ENCODE data around the gene OR8A1. TPM values are rescaled to one million over a fixed set of nuclear protein-coding genes. Genes with fewer than 3 reads are reported as not detected.
"Not testable (repeated sequence)": the region's sequence is repeated elsewhere in the genome, so short reads cannot be mapped to it uniquely, and the experiment has no call there.

The OR8A1 gene
- total RNA-seq, 2 donors from 2014 or later: not detected

DNA sequence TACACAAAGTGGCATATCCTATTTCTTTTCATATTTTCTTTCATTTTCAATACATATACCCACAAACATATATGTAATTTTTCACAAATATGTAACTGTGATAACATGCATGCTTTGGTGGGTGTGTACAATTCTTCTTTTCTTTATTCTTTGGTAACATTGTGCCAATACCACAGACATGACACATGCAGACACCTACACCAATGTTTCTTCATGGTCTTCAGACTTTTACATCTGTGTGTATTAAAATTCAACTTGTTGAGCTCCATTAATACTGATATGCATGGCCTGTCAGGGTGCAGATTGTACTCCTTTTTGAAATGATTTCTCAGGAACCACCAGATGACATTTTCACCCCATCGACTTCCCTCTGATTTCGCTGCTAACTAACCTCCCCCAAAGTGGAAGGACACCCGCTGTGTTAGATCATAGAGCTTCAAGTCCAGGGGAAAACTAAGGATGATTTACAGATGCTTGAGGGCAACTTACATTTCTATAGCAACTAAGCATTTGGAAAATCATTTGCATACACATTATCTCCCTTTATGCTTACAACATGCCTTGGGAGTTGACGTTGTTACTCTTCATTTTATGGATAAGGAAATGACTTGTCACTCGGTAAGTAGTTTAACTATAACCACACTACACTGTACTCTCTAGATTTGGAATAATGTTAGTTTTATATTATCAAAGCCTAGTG lies 31.0 kb downstream of the OR8A1 start:
- intact Hi-C loops (cut with DNase I): no loop called here
- no peak for DNase-seq (ENCODE audit: low spot score)
- Histone ChIP-seq H3K4me3 (no peak overlapping the region), H3K27me3 (replicated peaks; ENCODE audit: insufficient read depth) (no peaks in the 10 kb centered on the region), H3K9me3 (no peaks in the 10 kb centered on the region), H3K4me1 (replicated peaks) (no peaks in the 10 kb centered on the region), H3K36me3 (no peaks in the 10 kb centered on the region), H3K27ac (no peak overlapping the region)
- TF ChIP-seq POLR2A (IDR thresholded peaks at IDR 0.05) (no peak), POLR2AphosphoS5 (IDR thresholded peaks at IDR 0.05) (no peak)
- TF ChIP-seq, protein P1, sequence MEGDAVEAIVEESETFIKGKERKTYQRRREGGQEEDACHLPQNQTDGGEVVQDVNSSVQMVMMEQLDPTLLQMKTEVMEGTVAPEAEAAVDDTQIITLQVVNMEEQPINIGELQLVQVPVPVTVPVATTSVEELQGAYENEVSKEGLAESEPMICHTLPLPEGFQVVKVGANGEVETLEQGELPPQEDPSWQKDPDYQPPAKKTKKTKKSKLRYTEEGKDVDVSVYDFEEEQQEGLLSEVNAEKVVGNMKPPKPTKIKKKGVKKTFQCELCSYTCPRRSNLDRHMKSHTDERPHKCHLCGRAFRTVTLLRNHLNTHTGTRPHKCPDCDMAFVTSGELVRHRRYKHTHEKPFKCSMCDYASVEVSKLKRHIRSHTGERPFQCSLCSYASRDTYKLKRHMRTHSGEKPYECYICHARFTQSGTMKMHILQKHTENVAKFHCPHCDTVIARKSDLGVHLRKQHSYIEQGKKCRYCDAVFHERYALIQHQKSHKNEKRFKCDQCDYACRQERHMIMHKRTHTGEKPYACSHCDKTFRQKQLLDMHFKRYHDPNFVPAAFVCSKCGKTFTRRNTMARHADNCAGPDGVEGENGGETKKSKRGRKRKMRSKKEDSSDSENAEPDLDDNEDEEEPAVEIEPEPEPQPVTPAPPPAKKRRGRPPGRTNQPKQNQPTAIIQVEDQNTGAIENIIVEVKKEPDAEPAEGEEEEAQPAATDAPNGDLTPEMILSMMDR (IDR thresholded peaks at IDR 0.05): no peak
- 57% methylated on average over 5 of the region's 5 CpGs for WGBS

DNA sequence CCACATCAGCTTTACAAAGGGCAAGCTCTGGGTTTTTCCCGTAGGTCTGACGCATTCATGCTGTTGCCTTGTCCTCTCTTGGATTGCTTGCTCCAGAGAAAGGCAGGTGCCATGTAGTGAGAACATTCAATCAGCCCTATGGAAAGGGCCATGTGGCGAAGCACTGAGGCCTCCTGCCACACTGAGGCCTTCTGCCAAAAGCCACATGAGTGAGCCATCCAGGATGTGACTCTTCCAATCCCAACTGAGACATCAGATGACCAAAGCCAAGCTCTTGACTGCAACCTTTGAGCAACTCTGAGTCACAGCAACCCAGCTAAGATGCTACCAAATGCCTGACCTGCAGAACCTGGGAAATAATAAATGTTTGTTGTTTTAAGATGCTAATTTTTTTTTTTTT lies 32.4 kb downstream of the OR8A1 start:
- intact Hi-C loops (cut with DNase I): no loop called here
- Histone ChIP-seq H3K36me3 (no peaks in the 10 kb centered on the region), H3K4me3 (no peak overlapping the region), H3K27me3 (replicated peaks; ENCODE audit: insufficient read depth) (no peaks in the 10 kb centered on the region), H3K4me1 (replicated peaks) (no peaks in the 10 kb centered on the region), H3K27ac (no peak overlapping the region), H3K9me3 (no peaks in the 10 kb centered on the region)
- 83% methylated on average over 3 of the region's 3 CpGs for WGBS
- TF ChIP-seq POLR2AphosphoS5 (IDR thresholded peaks at IDR 0.05): no peak
- TF ChIP-seq, protein P1 (IDR thresholded peaks at IDR 0.05): no peak
- TF ChIP-seq POLR2A (IDR thresholded peaks at IDR 0.05): no peak
- DNase-seq (ENCODE audit: low spot score): no peak

DNA sequence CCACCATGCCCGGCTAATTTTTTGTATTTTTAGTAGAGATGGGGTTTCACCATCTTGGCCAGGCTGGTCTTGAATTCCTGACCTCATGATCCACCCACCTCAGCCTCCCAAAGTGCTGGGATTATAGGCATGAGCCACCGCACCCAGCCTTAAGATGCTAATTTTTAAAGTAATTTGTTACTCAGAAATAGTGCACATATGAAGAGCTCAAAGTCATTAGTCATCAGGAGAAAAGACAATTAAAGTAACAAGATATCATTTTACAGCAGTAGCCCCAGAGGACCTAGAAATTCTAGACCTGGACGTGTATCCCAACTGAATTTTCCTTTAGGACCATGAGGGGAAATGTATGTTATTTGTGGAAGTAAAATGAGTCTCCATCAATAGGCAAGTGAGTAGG lies 32.9 kb downstream of the OR8A1 start:
- H3K27me3 ChIP-seq (replicated peaks; ENCODE audit: insufficient read depth); H3K27ac ChIP-seq; DNase-seq (ENCODE audit: low spot score); H3K36me3 ChIP-seq; H3K9me3 ChIP-seq; intact Hi-C loops (cut with DNase I); H3K4me1 ChIP-seq (replicated peaks); H3K4me3 ChIP-seq: not testable (repeated sequence)
- 70% methylated on average over 3 of the region's 3 CpGs for WGBS

- H3K4me1 ChIP-seq (replicated peaks): no peaks in the 10 kb centered on the region
- no peaks in the 10 kb centered on the region for H3K27me3 ChIP-seq (replicated peaks; ENCODE audit: insufficient read depth)
- H3K9me3 ChIP-seq: no peaks in the 10 kb centered on the region
- no peak for DNase-seq (ENCODE audit: low spot score)
- intact Hi-C loops (cut with DNase I): no loop called here
- no peak overlapping the region for H3K4me3 ChIP-seq
- 83% methylated on average over 3 of the region's 3 CpGs for WGBS
- TF ChIP-seq POLR2A (IDR thresholded peaks at IDR 0.05) (no peak), POLR2AphosphoS5 (IDR thresholded peaks at IDR 0.05) (no peak)
- TF ChIP-seq, protein P1 (IDR thresholded peaks at IDR 0.05): no peak
- H3K36me3 ChIP-seq: no peaks in the 10 kb centered on the region
- H3K27ac ChIP-seq: no peak overlapping the region
Measured at GRCh38 chr11:124605719-124606118, 35.9 kb downstream of the OR8A1 start.

DNA sequence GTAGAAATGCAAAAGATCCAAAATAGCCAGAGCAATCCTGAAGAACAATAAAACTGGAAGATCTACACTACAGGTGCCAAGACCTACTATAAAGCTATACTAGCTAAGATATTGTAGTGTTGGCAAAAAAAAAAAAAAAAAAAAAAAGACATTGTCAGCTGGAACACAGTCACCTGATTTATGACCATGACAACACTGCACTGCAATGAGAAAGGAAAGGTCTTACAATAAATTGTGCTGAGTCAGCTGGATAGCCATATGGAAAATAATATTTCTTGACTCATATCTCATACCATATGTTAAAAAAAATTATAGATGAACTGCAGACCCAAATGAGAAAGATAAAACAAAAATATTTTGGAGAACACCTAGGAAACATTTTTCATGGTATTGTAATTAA lies 38.4 kb downstream of the OR8A1 start:
- H3K4me1 ChIP-seq (replicated peaks): no peaks in the 10 kb centered on the region
- TF ChIP-seq, protein P1 (IDR thresholded peaks at IDR 0.05): no peak
- TF ChIP-seq POLR2AphosphoS5 (IDR thresholded peaks at IDR 0.05) (no peak), POLR2A (IDR thresholded peaks at IDR 0.05) (no peak)
- no peak overlapping the region for H3K27ac ChIP-seq
- H3K9me3 ChIP-seq: no peaks in the 10 kb centered on the region
- intact Hi-C loops (cut with DNase I): no loop called here
- no peaks in the 10 kb centered on the region for H3K27me3 ChIP-seq (replicated peaks; ENCODE audit: insufficient read depth)
- H3K36me3 ChIP-seq: no peaks in the 10 kb centered on the region
- no peak overlapping the region for H3K4me3 ChIP-seq
- DNase-seq (ENCODE audit: low spot score): no peak

Data from prostate gland (tissue), 2 donors.